GM15510 (cell line): ENCODE data around the gene CBFA2T3.

Experiments used
- POLR2A ChIP-seq: IDR thresholded peaks from 3 replicates; pipeline ENCODE4 v1.6.1; 2011; ENCODE audit warnings: borderline replicate concordance; ENCODE audit not compliant: insufficient read length; ENCODE audit errors: extremely low read depth

Gene CBFA2T3

GRCh38 chr16:88913001-88913612 lies 63.9 kb downstream of the CBFA2T3 start:
- TF ChIP-seq POLR2A: no peak

- TF ChIP-seq POLR2A: no peak
Observed at GRCh38 chr16:88912556-88912955, 64.5 kb downstream of the CBFA2T3 start.

GRCh38 chr16:88911946-88912310 lies 65.1 kb downstream of the CBFA2T3 start:
- no peak for TF ChIP-seq POLR2A

DNA sequence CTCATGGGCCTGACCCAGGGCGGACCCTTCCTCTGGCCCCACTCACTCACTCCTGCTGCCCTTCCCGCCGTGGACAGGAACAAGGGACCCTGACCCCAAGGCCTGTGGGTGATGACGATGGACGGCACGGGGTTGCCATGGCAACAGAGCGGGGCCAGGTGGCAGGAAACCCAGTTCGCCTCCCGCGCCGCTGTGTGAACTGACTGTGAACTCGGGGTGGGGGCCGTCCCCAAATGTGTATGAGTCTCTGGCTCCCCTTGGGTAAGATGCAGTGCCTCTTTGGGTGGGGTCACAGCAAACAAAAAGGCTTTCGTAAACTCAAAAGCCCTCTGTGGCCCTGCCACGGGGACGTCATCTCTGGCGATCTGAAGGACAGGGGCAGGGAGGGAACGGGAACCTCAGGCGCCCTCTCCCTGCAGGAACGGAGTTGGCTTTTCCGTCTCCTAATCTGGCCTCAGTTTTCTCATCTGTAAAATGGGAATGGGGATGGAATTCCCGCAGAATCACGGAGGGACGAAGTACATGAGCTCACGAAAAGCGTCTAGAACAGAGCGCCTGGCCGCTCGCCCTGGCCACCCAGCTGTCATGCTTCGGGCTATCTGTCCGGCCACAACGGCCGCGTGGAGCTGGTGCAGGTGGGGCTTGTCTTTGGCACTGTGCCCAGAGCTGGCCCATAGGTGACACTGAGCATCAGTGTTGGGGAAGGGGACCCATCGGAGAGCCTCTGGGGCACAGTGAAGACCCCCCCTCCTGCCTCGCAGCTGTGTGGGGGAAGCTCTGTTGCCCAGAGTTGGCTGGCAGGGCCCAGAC lies 65.7 kb downstream of the CBFA2T3 start:
- TF ChIP-seq POLR2A: no peak

DNA sequence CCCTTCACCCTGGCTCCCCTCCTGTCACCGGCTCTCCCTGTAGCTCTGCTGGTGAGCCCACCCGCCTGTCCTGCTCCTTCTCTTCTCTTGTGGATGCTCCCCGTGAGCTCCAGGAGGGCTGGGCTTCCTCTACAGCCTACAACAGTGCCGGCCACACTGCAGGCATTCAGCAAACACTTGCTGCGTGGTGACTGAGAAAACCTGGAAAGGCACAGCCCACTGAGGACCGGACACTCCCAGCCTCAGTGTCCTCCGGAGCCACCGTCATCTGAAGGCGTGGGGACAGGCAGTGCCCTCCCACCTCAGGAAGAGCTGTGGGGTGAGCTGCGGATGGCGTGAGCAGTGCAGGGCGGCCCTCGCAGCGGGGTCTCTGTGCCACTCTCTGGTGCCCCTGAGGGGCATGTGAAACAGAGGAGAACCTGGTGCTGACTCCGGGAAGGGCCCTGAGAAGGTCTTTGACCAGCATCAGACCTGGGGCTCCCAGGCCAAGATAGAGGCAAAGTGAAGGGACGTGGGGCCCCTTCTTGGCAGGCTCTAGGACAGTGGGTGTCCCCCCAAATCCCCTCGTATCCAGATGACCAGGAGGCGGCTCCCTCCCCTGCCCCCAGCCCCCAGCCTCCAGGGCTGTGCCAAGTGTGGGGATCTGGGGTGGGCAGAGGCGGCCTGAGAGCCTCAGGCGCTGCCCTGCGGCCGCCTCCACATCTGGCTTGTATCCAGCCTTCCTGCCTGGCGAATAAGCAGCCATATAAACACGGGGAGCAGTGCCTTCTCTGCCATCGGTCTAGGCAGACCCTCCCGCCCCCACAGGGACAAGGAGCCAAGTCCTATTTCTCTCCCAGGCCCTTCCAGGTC lies 66.5 kb downstream of the CBFA2T3 start:
- no peak for TF ChIP-seq POLR2A

DNA sequence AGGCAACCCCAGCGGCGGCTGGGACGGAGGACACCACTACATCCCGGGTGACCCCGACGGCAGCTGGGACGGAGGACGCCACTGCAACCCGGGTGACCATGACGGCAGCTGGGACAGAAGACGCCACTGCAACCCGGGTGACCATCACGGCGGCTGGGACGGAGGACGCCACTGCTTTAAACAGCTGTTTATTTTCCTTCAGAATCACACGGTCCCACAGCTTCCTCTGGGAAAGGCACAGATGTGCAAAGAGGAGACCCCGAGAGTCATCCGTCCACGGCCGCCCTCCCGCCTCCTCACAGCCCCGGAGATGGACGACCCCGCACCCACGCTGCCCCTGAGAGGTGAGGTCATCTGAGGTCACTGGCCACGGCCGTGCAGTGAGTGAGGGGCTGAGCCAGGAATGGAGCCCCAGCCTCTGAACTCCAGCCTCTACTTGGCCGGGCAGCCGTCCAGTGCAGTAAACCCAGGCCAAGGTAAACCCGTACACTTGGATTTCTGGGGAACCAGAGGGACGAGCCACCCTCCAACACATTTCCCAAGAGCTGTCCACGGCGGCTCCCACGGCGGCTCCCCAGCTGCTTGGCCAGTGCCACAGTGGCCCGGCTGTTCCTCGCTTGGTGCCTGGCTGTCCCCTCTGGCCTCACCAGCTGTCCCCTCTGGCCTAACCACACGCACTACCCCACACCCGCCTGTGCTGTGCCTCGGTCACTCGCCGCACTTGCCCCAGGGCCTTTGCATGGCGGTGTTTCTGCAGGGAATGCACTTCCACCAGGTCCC lies 67.4 kb downstream of the CBFA2T3 start:
- no peak for TF ChIP-seq POLR2A

DNA sequence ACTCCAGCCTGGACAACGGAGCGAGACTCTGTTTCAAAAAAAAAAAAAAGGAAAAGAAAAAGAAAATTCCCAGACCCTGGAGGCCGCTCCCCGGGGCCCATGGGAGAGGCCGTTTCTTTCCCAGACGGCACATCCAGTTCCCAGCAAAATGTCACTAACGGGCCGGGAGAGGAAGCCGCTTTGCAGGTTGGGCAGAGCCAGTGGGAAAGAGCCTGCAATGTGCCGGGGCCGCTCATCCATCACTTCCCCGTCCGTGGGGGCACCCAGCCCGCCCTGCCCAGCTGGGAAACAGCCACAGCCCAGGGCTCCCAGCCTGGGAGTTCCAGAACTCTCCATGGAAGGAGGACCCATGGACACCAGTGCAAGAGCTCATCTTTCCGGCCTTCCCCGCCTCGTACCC lies 68.7 kb downstream of the CBFA2T3 start:
- TF ChIP-seq POLR2A: no peak

DNA sequence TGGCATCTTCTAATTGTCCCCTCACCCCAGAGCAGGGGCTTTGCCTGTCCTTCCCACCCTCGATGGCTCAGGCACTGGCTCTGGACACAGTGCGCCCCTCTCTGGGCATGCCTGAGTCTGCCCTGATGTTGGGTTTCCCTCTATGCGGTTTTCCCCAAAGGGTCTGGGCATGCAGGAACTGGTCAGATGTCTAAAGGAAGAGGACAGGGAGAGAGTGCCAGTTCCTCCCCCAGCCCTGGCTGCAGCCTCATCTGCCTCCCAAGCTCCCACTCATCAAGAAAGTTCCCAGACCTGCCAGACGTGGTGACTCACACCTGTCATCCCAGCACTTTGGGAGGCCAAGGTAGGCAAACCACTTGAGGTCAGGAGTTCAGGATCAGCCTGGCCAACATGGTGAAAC lies 69.2 kb downstream of the CBFA2T3 start:
- TF ChIP-seq POLR2A: no peak

- TF ChIP-seq POLR2A: no peak
Observed at GRCh38 chr16:88906535-88907105, 70.4 kb downstream of the CBFA2T3 start.

DNA sequence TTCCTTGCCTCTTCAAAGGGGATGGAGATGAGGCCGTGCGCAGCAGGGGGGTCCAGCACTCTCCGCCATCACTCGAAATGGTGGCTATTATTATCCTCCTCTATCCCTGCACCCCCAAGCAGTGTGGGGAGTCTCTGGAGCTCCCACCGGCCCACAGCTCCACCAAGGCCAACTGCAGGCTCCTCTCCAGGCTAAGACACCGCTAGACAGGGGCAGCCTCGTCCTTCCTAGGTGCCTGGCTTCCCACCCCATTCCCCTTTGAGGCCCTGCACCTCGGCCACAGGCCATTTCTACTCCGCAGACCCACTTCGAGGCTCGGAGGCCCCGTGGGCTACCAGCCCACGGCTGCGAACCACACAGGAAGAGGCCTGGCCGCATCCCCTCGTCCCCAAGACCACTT lies 71.0 kb downstream of the CBFA2T3 start:
- TF ChIP-seq POLR2A: no peak

GRCh38 chr16:88905563-88905962 lies 71.4 kb downstream of the CBFA2T3 start:
- no peak for TF ChIP-seq POLR2A

GRCh38 chr16:88904676-88905365 lies 72.2 kb downstream of the CBFA2T3 start:
- TF ChIP-seq POLR2A: no peak

GRCh38 chr16:88903267-88903666 lies 73.7 kb downstream of the CBFA2T3 start:
- no peak for TF ChIP-seq POLR2A

DNA sequence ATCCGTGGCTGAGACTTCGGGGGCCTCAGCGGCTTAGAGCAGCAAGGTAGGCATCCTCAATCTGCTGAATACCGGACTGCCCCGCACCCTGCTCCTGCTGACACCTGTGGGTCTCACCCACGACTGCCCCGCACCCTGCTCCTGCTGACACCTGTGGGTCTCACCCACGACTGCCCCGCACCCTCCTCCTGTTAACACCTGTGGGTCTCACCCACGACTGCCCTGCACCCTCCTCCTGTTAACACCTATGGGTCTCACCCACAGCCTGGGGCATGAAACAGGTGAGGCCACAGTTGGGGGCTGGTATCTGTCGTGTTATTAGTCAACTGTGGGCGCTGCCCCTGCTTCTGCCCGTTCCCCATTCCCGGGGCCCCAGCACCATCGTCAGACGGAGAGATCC lies 74.3 kb downstream of the CBFA2T3 start:
- no peak for TF ChIP-seq POLR2A
